H9 (cell line): ENCODE measurements around the gene ACVR1B. TPM values are rescaled to one million over a fixed set of nuclear protein-coding genes. Genes with fewer than 3 reads are reported as not detected.

Source experiments
- DNase-seq: peaks from one replicate; pipeline ENCODE4 v3.0.0-alpha.2; 2017
- H2AFZ ChIP-seq: one replicate; pipeline ENCODE4 v1.6.1; 2013; ENCODE audit warnings: mild to moderate bottlenecking, low read length, control low read depth, moderate library complexity
- H2AK5ac ChIP-seq: 2 replicates; pipeline ENCODE4 v1.6.1; 2013; ENCODE audit warnings: low read length, control low read depth, mixed read lengths; ENCODE audit not compliant: insufficient read length
- H2BK120ac ChIP-seq: one replicate; pipeline ENCODE4 v1.6.1; 2013; ENCODE audit warnings: low read depth, mild to moderate bottlenecking, low read length, control low read depth, inconsistent platforms; ENCODE audit not compliant: poor library complexity, severe bottlenecking
- H2BK12ac ChIP-seq: 2 replicates; pipeline ENCODE4 v1.6.1; 2013; ENCODE audit warnings: low read length, control low read depth, mixed read lengths, low read depth; ENCODE audit not compliant: insufficient read length
- H2BK15ac ChIP-seq: 2 replicates; pipeline ENCODE4 v1.6.1; 2013; ENCODE audit warnings: low read depth, low read length, control low read depth
- H2BK20ac ChIP-seq: one replicate; pipeline ENCODE4 v1.6.1; 2013; ENCODE audit warnings: low read depth, mild to moderate bottlenecking, low read length, control low read depth, inconsistent platforms; ENCODE audit not compliant: poor library complexity, severe bottlenecking
- H2BK5ac ChIP-seq: 2 replicates; pipeline ENCODE4 v1.6.1; 2013; ENCODE audit warnings: low read length, control low read depth, mixed read lengths; ENCODE audit not compliant: insufficient read length
- H3K14ac ChIP-seq: 2 replicates; pipeline ENCODE4 v1.6.1; 2013; ENCODE audit warnings: low read length, control low read depth; ENCODE audit not compliant: insufficient read depth
- H3K18ac ChIP-seq: 2 replicates; pipeline ENCODE4 v1.6.1; 2013; ENCODE audit warnings: low read depth, mild to moderate bottlenecking, mixed read lengths, low read length, control low read depth; ENCODE audit not compliant: insufficient read length
- H3K23ac ChIP-seq: 2 replicates; pipeline ENCODE4 v1.6.1; 2013; ENCODE audit warnings: low read length, control low read depth, mixed read lengths, low read depth; ENCODE audit not compliant: insufficient read length
- H3K23me2 ChIP-seq: 2 replicates; pipeline ENCODE4 v1.6.1; 2013; ENCODE audit warnings: low read depth, mild to moderate bottlenecking, mixed read lengths, low read length, control low read depth; ENCODE audit not compliant: insufficient read length, poor library complexity, severe bottlenecking
- H3K27ac ChIP-seq: 2 replicates; pipeline ENCODE4 v1.5.1; 2013; ENCODE audit warnings: low read length, control low read depth, mixed read lengths, low read depth; ENCODE audit not compliant: insufficient read length
- H3K27me3 ChIP-seq: 2 replicates; pipeline ENCODE4 v1.6.1; 2013; ENCODE audit warnings: low read length, control low read depth, inconsistent platforms; ENCODE audit not compliant: insufficient read depth
- H3K4ac ChIP-seq: 2 replicates; pipeline ENCODE4 v1.6.1; 2013; ENCODE audit warnings: low read depth, mild to moderate bottlenecking, control low read depth, inconsistent platforms, low read length, moderate library complexity
- H3K4me1 ChIP-seq: 2 replicates; pipeline ENCODE4 v1.6.1; 2013; ENCODE audit warnings: low read length, control low read depth, inconsistent platforms; ENCODE audit not compliant: insufficient read depth
- H3K4me2 ChIP-seq: 2 replicates; pipeline ENCODE4 v1.6.1; 2013; ENCODE audit warnings: low read length, control low read depth, mixed read lengths; ENCODE audit not compliant: insufficient read length, insufficient read depth
- H3K56ac ChIP-seq: 2 replicates; pipeline ENCODE4 v1.6.1; 2013; ENCODE audit warnings: low read depth, mild to moderate bottlenecking, mixed read lengths, low read length, control low read depth; ENCODE audit not compliant: insufficient read length
- H3K79me1 ChIP-seq: 2 replicates; pipeline ENCODE4 v1.6.1; 2013; ENCODE audit warnings: low read depth, mild to moderate bottlenecking, moderate library complexity, low read length, control low read depth, inconsistent platforms; ENCODE audit not compliant: insufficient read depth, poor library complexity, severe bottlenecking
- H3K79me2 ChIP-seq: 2 replicates; pipeline ENCODE4 v1.6.1; 2013; ENCODE audit warnings: low read length, control low read depth, inconsistent platforms; ENCODE audit not compliant: insufficient read depth
- H3K9ac ChIP-seq: 2 replicates; pipeline ENCODE4 v1.6.1; 2013; ENCODE audit warnings: low read length, control low read depth, mixed read lengths; ENCODE audit not compliant: insufficient read length; ENCODE audit errors: extremely low read depth
- H3K9me3 ChIP-seq: one replicate; pipeline ENCODE4 v1.6.1; 2013; ENCODE audit warnings: low read depth, low read length, inconsistent platforms; ENCODE audit not compliant: control insufficient read depth
- H3T11ph ChIP-seq: one replicate; pipeline ENCODE4 v1.6.1; 2013; ENCODE audit warnings: mild to moderate bottlenecking, low read length, control low read depth, inconsistent platforms
- H4K20me1 ChIP-seq: one replicate; pipeline ENCODE4 v1.6.1; 2013; ENCODE audit not compliant: control insufficient read depth, insufficient read length, insufficient read depth
- H4K5ac ChIP-seq: 2 replicates; pipeline ENCODE4 v1.6.1; 2013; ENCODE audit warnings: low read depth, mild to moderate bottlenecking, mixed read lengths, low read length, control low read depth; ENCODE audit not compliant: insufficient read length
- H4K8ac ChIP-seq: replicated peaks from 2 replicates; pipeline ENCODE4 v1.6.1; 2013; ENCODE audit warnings: low read length, control low read depth, mixed read lengths, low read depth; ENCODE audit not compliant: insufficient read length
- H4K91ac ChIP-seq: 2 replicates; pipeline ENCODE4 v1.6.1; 2013; ENCODE audit warnings: low read depth, mild to moderate bottlenecking, moderate library complexity, mixed read lengths, low read length, control low read depth; ENCODE audit not compliant: insufficient read length
- H3K27ac Mint-ChIP-seq, 3 experiments: 2 replicates in 2 of 3; 3 replicates in 1 of 3; pipeline ENCODE4 v1.8.0; 2020 to 2021; ENCODE audit warnings: mixed read lengths in 3 of 3, mild to moderate bottlenecking in 1 of 3, moderate library complexity in 1 of 3
- H3K27me3 Mint-ChIP-seq: 2 replicates; pipeline ENCODE4 v1.8.0; 2021; ENCODE audit warnings: low read depth, mild to moderate bottlenecking, moderate library complexity, mixed read lengths
- H3K36me3 Mint-ChIP-seq, 3 experiments: 2 replicates in 2 of 3; 3 replicates in 1 of 3; pipeline ENCODE4 v1.8.0; 2020 to 2021; ENCODE audit warnings: low read depth in 3 of 3, mixed read lengths in 3 of 3; ENCODE audit not compliant: insufficient read depth in 1 of 3
- H3K4me1 Mint-ChIP-seq, 2 experiments: 2 replicates each; pipeline ENCODE4 v1.8.0; 2020; ENCODE audit warnings: mixed read lengths in 2 of 2
- H3K4me3 Mint-ChIP-seq, 2 experiments: 2 replicates in 1 of 2; 3 replicates in 1 of 2; pipeline ENCODE4 v1.8.0; 2020 to 2021; ENCODE audit warnings: mild to moderate bottlenecking in 2 of 2, mixed read lengths in 2 of 2, moderate library complexity in 1 of 2
- H3K9me3 Mint-ChIP-seq, 2 experiments: 2 replicates in 1 of 2; 3 replicates in 1 of 2; pipeline ENCODE4 v1.8.0; 2020; ENCODE audit warnings: mild to moderate bottlenecking in 2 of 2, mixed read lengths in 2 of 2, moderate library complexity in 1 of 2
- CTCF ChIP-seq: fragments of 200-600 bp; sonication (generic); conservative IDR thresholded peaks from 3 replicates; pipeline ENCODE4 v1.8.0; 2021; ENCODE audit warnings: antibody characterized with exemption, mild to moderate bottlenecking
- WGBS: extraction: QIAGEN DNeasy Blood & Tissue Kit; methylation state at CpG from one replicate; pipeline ENCODE4 v1.1.7; 2013; ENCODE audit warnings: missing lambda C conversion rate, low lambda C conversion rate, mixed read lengths; ENCODE audit not compliant: insufficient read length; ENCODE audit errors: extremely low coverage; 5-methylcytosine and 5-hydroxymethylcytosine counted together
- total RNA-seq: library from RNA; stranded (reverse); gene quantifications from 2 replicates; pipeline ENCODE4 v1.2.1, GENCODE V29; 2021

ACVR1B gene
- total RNA-seq, 1 experiment from 2014 or later = 16.3 TPM

GRCh38 chr12:51901881-51902280, 49.6 kb upstream of the ACVR1B start:
- Histone ChIP-seq H3K56ac (no peak overlapping the region), H3T11ph (no peak overlapping the region), H3K14ac (no peak overlapping the region), H4K20me1 (peaks cover 3% of the 10 kb centered on the region), H4K91ac (no peak overlapping the region), H2AK5ac (no peak overlapping the region), H3K4me1 (peaks cover 2% of the 10 kb centered on the region; the same call in 1 of the 2 replicates), H2BK120ac (no peak overlapping the region), H3K9ac (no peak overlapping the region), H3K27ac (no peak overlapping the region), H2BK20ac (no peak overlapping the region), H2BK12ac (no peak overlapping the region), H3K9me3 (no peaks in the 10 kb centered on the region), H3K18ac (no peak overlapping the region), H3K4me2 (no peak overlapping the region), H3K79me1 (no peaks in the 10 kb centered on the region), H4K8ac (no peak overlapping the region), H4K5ac (no peak overlapping the region), H3K23ac (no peak overlapping the region), H2BK5ac (no peak overlapping the region), H3K4ac (no peak overlapping the region), H2BK15ac (no peak overlapping the region), H2AFZ (no peak overlapping the region), H3K23me2 (no peaks in the 10 kb centered on the region), H3K27me3 (no peaks in the 10 kb centered on the region; the same call in 1 of the 2 replicates), H3K79me2 (no peaks in the 10 kb centered on the region)
- TF ChIP-seq CTCF = no peak
- no peak for DNase-seq
- peaks cover 12% of the 10 kb centered on the region for H3K27me3 Mint-ChIP-seq
- no peaks in the 10 kb centered on the region; a peak in 1 of 5 replicates for H3K9me3 Mint-ChIP-seq
- WGBS = no CpG with 5 or more reads among the region's 11 CpGs
- H3K27ac Mint-ChIP-seq = no peak overlapping the region
- no peak overlapping the region for H3K4me3 Mint-ChIP-seq
- H3K4me1 Mint-ChIP-seq = peaks cover 6 to 17% of the 10 kb centered on the region in 2 experiments
- no peaks in the 10 kb centered on the region; a peak in 1 of 7 replicates for H3K36me3 Mint-ChIP-seq
